ENCODE results near the gene TRAM2. TPM values are rescaled to one million over a fixed set of nuclear protein-coding genes. Genes with fewer than 3 reads are reported as not detected.

The TRAM2 gene
- total and polyA plus RNA-seq, 12 donors, result 2.2 to 17.9 (median 10.3) TPM

- Histone ChIP-seq H3K27me3 (no peaks in the 10 kb centered on the region), H3K4me3 (no peak overlapping the region), H3K4me1 (replicated peaks in 1 of 2) (peaks cover 0 to 27% of the 10 kb centered on the region in 2 donors), H3K27ac (peak overlapping the region in 2 of 5 donors; percentile 71 to 81), H3K9me3 (replicated peaks in 1 of 3) (no peaks in the 10 kb centered on the region), H3K36me3 (replicated peaks in 1 of 2) (no peaks in the 10 kb centered on the region)
- TF ChIP-seq CTCF (IDR thresholded peaks at IDR 0.05), result no peak
- no peak for TF ChIP-seq POLR2A (IDR thresholded peaks at IDR 0.05)
- WGBS, 4 donors, result 76 to 88% (median 78%) methylated on average over 2 of the region's 2 CpGs
- intact Hi-C loops (cut with DNase I), result no loop called here
- no peak for DNase-seq
Observed at GRCh38 chr6:52566201-52566600, 10.7 kb downstream of the TRAM2 start.

- H3K4me1 ChIP-seq (replicated peaks in 1 of 2), result peaks cover 0 to 17% of the 10 kb centered on the region in 2 donors
- intact Hi-C loops (cut with DNase I), result no loop called here
- no peaks in the 10 kb centered on the region for H3K36me3 ChIP-seq (replicated peaks in 1 of 2)
- no peaks in the 10 kb centered on the region for H3K9me3 ChIP-seq (replicated peaks in 1 of 3)
- no peaks in the 10 kb centered on the region for H3K27me3 ChIP-seq
- no peak overlapping the region for H3K4me3 ChIP-seq
- H3K27ac ChIP-seq, result no peak overlapping the region
- WGBS, 4 donors, result 94 to 100% (median 97%) methylated on average over 3 of the region's 3 CpGs
- TF ChIP-seq POLR2A (IDR thresholded peaks at IDR 0.05), result no peak
- TF ChIP-seq CTCF (IDR thresholded peaks at IDR 0.05), result no peak
- no peak for DNase-seq
Observed at GRCh38 chr6:52564856-52565255, 12.0 kb downstream of the TRAM2 start.

- no peak for DNase-seq
- Histone ChIP-seq H3K4me3 (no peak overlapping the region), H3K27me3 (no peaks in the 10 kb centered on the region), H3K36me3 (replicated peaks in 1 of 2) (no peaks in the 10 kb centered on the region), H3K27ac (no peak overlapping the region), H3K9me3 (replicated peaks in 1 of 3) (no peaks in the 10 kb centered on the region), H3K4me1 (replicated peaks in 1 of 2) (peaks cover 0 to 10% of the 10 kb centered on the region in 2 donors)
- no peak for TF ChIP-seq POLR2A (IDR thresholded peaks at IDR 0.05)
- no peak for TF ChIP-seq CTCF (IDR thresholded peaks at IDR 0.05)
- WGBS, 4 donors, result 30 to 39% (median 35%) methylated on average over 3 of the region's 3 CpGs
- intact Hi-C loops (cut with DNase I), result no loop called here
Observed at GRCh38 chr6:52562911-52563310, 13.9 kb downstream of the TRAM2 start.

- no peaks in the 10 kb centered on the region for H3K9me3 ChIP-seq (replicated peaks in 1 of 3)
- H3K4me1 ChIP-seq (replicated peaks in 1 of 2), result peaks cover 0 to 9% of the 10 kb centered on the region in 2 donors
- no peak overlapping the region for H3K4me3 ChIP-seq
- H3K27me3 ChIP-seq, result no peaks in the 10 kb centered on the region
- TF ChIP-seq CTCF (IDR thresholded peaks at IDR 0.05) (no peak), POLR2A (IDR thresholded peaks at IDR 0.05) (no peak)
- no peak overlapping the region for H3K27ac ChIP-seq
- no peaks in the 10 kb centered on the region for H3K36me3 ChIP-seq (replicated peaks in 1 of 2)
- DNase-seq, result no peak
- intact Hi-C loops (cut with DNase I), result no loop called here
- 45 to 70% (median 57%) methylated on average over 5 of the region's 5 CpGs for WGBS, 4 donors
Observed at GRCh38 chr6:52560462-52560861, 16.4 kb downstream of the TRAM2 start.

Data from adrenal gland (tissue), 12 donors.